ENCODE measurements around the gene MYO16.
"Not testable (repeated sequence)": the region's sequence is repeated elsewhere in the genome, so short reads cannot be mapped to it uniquely, and the experiment has no call there.

MYO16 gene

GRCh38 chr13:109217510-109217909 is 588.1 kb downstream of the MYO16 start:
- not testable (repeated sequence) for H3K4me3 Mint-ChIP-seq; H3K9me3 Mint-ChIP-seq; H3K4me1 Mint-ChIP-seq (ENCODE audit: low read depth); H3K27me3 Mint-ChIP-seq (ENCODE audit: low read depth); H3K27ac Mint-ChIP-seq; H3K36me3 Mint-ChIP-seq (ENCODE audit: low read depth)

- no peak overlapping the region for H3K4me3 Mint-ChIP-seq
- no peaks in the 10 kb centered on the region for H3K27me3 Mint-ChIP-seq (ENCODE audit: low read depth)
- H3K4me1 Mint-ChIP-seq (ENCODE audit: low read depth): no peaks in the 10 kb centered on the region
- no peak overlapping the region for H3K27ac Mint-ChIP-seq
- H3K9me3 Mint-ChIP-seq: peaks cover 3% of the 10 kb centered on the region
- no peaks in the 10 kb centered on the region for H3K36me3 Mint-ChIP-seq (ENCODE audit: low read depth)
Measured at GRCh38 chr13:109220631-109221030, 591.2 kb downstream of the MYO16 start.

DNA sequence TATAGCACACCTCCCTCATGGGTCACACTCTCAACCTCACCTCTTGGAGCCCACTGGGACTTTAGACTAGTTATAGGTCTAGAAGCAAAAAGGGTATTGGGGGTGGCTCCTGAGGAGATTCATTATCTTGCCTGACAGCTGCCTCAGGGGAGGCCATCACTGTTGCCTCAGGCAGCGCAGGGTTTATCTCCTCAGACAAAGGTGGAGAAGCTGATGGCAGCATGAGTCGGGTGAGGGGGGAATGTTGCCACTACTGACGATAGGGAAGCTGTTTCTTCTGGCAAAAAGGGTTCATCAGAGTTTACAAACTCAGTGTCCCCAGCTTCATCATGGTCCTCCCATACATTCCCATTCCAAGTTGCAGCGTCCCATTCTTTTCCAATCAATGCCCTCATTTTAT is 594.6 kb downstream of the MYO16 start:
- Mint-ChIP-seq H3K36me3 (ENCODE audit: low read depth) (no peaks in the 10 kb centered on the region), H3K9me3 (peaks cover 6% of the 10 kb centered on the region), H3K27me3 (ENCODE audit: low read depth) (no peaks in the 10 kb centered on the region), H3K4me1 (ENCODE audit: low read depth) (no peaks in the 10 kb centered on the region), H3K27ac (no peak overlapping the region), H3K4me3 (no peak overlapping the region)

- Mint-ChIP-seq H3K36me3 (ENCODE audit: low read depth) (no peaks in the 10 kb centered on the region), H3K27ac (no peak overlapping the region), H3K27me3 (ENCODE audit: low read depth) (no peaks in the 10 kb centered on the region), H3K4me1 (ENCODE audit: low read depth) (no peaks in the 10 kb centered on the region), H3K4me3 (no peak overlapping the region), H3K9me3 (peaks cover 20% of the 10 kb centered on the region)
Measured at GRCh38 chr13:109226631-109227030, 597.2 kb downstream of the MYO16 start.

- Mint-ChIP-seq H3K9me3 (peaks cover 20% of the 10 kb centered on the region), H3K27ac (no peak overlapping the region), H3K4me3 (no peak overlapping the region), H3K36me3 (ENCODE audit: low read depth) (no peaks in the 10 kb centered on the region), H3K4me1 (ENCODE audit: low read depth) (no peaks in the 10 kb centered on the region), H3K27me3 (ENCODE audit: low read depth) (no peaks in the 10 kb centered on the region)
Measured at GRCh38 chr13:109227344-109227940, 598.0 kb downstream of the MYO16 start.

DNA sequence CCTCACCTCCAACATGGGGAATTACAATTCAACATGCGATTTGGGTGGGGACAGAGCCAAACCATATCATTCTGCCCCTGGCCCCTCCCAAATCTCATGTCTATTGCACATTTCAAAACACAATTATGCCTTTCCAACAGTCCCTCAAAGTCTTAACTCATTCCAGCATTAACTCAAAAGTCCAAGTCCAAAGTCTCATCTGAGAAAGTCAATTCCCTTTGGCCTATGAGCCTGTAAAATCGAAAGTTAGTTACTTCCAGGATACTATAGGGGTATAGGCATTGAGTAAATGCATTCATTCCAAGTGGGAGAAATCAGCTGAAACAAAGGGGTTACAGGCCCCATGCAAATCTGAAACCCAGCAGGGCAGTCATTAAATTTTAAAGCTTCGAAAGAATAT is 598.8 kb downstream of the MYO16 start:
- no peaks in the 10 kb centered on the region for H3K4me1 Mint-ChIP-seq (ENCODE audit: low read depth)
- H3K36me3 Mint-ChIP-seq (ENCODE audit: low read depth): no peaks in the 10 kb centered on the region
- H3K9me3 Mint-ChIP-seq: peaks cover 20% of the 10 kb centered on the region
- H3K27me3 Mint-ChIP-seq (ENCODE audit: low read depth): no peaks in the 10 kb centered on the region
- H3K27ac Mint-ChIP-seq: no peak overlapping the region
- H3K4me3 Mint-ChIP-seq: no peak overlapping the region

DNA sequence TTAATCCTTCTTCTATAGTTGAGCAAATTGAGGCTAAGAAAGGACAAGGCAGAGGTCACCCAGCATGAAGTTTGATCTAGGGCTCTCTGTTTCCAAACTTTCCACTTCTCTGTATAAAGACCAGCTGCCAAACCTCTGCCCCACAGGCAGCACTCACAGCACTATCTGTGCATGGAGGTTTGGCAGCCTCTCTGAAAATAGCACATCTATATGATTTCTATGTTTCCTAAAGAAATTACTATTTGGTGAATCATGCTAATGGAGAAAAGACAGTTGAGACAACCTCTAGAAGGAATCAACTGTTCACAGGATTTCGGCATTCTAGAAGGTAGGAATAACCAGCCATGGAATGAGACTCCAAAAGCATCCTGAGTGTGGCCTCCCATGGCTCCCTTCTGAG is 602.5 kb downstream of the MYO16 start:
- H3K4me1 Mint-ChIP-seq (ENCODE audit: low read depth): no peaks in the 10 kb centered on the region
- no peak overlapping the region for H3K27ac Mint-ChIP-seq

DNA sequence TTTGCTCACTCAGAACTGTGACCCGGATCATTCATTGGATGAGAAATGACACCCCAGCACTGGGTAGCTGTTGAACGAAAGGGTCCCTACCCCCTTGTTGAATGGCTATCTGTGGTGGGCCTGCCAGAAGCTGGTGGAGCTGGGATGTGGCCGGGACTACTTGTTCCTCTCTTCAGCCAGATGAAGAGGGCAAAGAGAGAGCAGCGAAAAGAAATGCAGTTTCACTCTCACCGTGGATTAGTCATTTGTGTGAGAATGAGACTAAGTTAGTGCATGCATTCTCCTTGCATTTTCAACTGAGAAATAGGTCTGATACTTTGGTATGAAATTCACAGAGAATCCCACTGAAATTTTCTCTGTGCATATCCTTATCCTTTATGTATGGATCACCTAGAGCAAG is 603.9 kb downstream of the MYO16 start:
- Mint-ChIP-seq H3K4me1 (ENCODE audit: low read depth) (no peaks in the 10 kb centered on the region), H3K4me3 (no peak overlapping the region), H3K9me3 (peaks cover 13% of the 10 kb centered on the region), H3K27ac (no peak overlapping the region), H3K27me3 (ENCODE audit: low read depth) (no peaks in the 10 kb centered on the region), H3K36me3 (ENCODE audit: low read depth) (no peaks in the 10 kb centered on the region)

More for the DNA sequence above, 602.5 kb downstream of the MYO16 start:
- Mint-ChIP-seq H3K27me3 (ENCODE audit: low read depth) (no peaks in the 10 kb centered on the region), H3K36me3 (ENCODE audit: low read depth) (no peaks in the 10 kb centered on the region), H3K9me3 (peaks cover 13% of the 10 kb centered on the region), H3K4me3 (no peak overlapping the region)

GRCh38 chr13:109235901-109236300 is 606.5 kb downstream of the MYO16 start:
- Mint-ChIP-seq H3K4me3 (no peak overlapping the region), H3K4me1 (ENCODE audit: low read depth) (no peaks in the 10 kb centered on the region), H3K27ac (no peak overlapping the region), H3K36me3 (ENCODE audit: low read depth) (no peaks in the 10 kb centered on the region), H3K27me3 (ENCODE audit: low read depth) (no peaks in the 10 kb centered on the region), H3K9me3 (no peaks in the 10 kb centered on the region)

- Mint-ChIP-seq H3K27ac (no peak overlapping the region), H3K4me1 (ENCODE audit: low read depth) (no peaks in the 10 kb centered on the region), H3K9me3 (peaks cover 4% of the 10 kb centered on the region), H3K4me3 (no peak overlapping the region), H3K27me3 (ENCODE audit: low read depth) (no peaks in the 10 kb centered on the region), H3K36me3 (ENCODE audit: low read depth) (no peaks in the 10 kb centered on the region)
Measured at GRCh38 chr13:109241160-109241559, 611.7 kb downstream of the MYO16 start.

DNA sequence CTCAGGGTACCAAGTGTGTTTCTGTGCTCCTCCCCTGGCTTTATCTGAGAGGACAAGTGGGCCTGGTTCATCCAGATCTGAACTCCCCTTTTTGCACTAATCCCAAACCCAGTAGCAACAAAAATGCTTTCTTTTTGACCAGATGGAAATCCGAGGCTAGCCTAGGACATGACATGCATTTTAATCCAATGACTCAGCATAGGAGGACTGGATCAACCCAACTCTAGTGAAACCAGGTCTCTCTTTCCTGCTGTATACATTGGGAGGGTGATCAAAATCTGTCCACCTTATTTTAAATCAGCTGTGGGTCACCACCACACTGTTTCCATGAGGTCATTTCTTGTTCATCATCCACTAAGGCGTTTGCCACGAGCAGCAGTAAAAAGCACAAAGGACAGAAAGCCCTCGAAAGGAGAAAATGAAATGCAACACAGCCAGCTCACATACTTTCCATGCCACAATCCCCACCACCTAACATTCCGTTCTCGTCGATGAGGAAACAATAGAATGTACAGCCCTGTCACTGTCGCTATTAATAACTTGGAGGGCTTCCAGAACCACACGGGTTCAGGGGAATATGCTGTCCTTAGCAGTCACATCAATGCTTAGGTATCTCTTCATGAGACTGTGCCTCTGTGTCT is 614.0 kb downstream of the MYO16 start:
- no peaks in the 10 kb centered on the region for H3K36me3 Mint-ChIP-seq (ENCODE audit: low read depth)
- H3K9me3 Mint-ChIP-seq: peaks cover 4% of the 10 kb centered on the region
- no peaks in the 10 kb centered on the region for H3K27me3 Mint-ChIP-seq (ENCODE audit: low read depth)
- no peak overlapping the region for H3K27ac Mint-ChIP-seq
- H3K4me1 Mint-ChIP-seq (ENCODE audit: low read depth): no peaks in the 10 kb centered on the region
- no peak overlapping the region for H3K4me3 Mint-ChIP-seq

- H3K27me3 Mint-ChIP-seq (ENCODE audit: low read depth): no peaks in the 10 kb centered on the region
- H3K4me1 Mint-ChIP-seq (ENCODE audit: low read depth): no peaks in the 10 kb centered on the region
- H3K27ac Mint-ChIP-seq: no peak overlapping the region
- peaks cover 4% of the 10 kb centered on the region for H3K9me3 Mint-ChIP-seq
- no peaks in the 10 kb centered on the region for H3K36me3 Mint-ChIP-seq (ENCODE audit: low read depth)
- H3K4me3 Mint-ChIP-seq: no peak overlapping the region
Measured at GRCh38 chr13:109244566-109244965, 615.2 kb downstream of the MYO16 start.

GRCh38 chr13:109246001-109246400 is 616.6 kb downstream of the MYO16 start:
- H3K27ac Mint-ChIP-seq: no peak overlapping the region
- H3K4me3 Mint-ChIP-seq: no peak overlapping the region
- no peaks in the 10 kb centered on the region for H3K27me3 Mint-ChIP-seq (ENCODE audit: low read depth)

DNA sequence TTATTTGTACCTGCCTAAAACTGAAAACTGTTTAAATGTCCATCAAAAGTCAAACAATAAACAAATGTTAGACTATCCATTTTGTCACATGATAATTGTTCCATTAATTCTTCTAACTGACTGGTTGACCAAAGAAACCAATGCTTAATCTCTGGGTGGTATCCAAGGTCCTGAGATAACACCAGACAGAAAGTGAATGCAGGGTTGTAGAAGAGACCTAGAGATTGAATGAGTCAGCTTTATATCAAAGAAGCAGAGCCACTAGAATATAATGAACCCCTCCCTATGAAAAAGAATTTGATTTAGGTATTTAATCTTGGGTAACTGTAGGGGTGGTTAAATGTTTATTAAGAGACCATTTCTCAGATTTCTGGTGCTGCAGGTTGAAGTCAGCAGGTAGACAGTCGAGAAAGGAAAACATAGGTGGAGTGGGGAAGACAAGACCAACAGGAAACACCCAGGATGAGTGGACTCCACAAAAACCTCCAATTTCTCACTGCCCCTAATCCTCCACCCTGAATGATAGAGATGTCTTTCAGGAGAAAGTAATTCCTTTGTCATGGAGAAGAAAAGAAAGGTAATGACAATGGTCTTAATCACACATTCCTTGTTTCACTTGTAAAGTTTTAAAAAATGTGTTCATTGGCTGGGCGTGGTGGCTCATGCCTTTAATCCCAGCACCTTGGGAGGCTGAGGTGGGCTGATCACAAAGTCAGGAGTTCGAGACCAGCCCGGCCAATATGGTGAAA is 620.5 kb downstream of the MYO16 start:
- Mint-ChIP-seq H3K9me3 (peaks cover 4% of the 10 kb centered on the region), H3K4me1 (ENCODE audit: low read depth) (no peaks in the 10 kb centered on the region), H3K36me3 (ENCODE audit: low read depth) (no peaks in the 10 kb centered on the region), H3K27me3 (ENCODE audit: low read depth) (no peaks in the 10 kb centered on the region), H3K4me3 (no peak overlapping the region), H3K27ac (no peak overlapping the region)

More at GRCh38 chr13:109246001-109246400, 616.6 kb downstream of the MYO16 start:
- peaks cover 4% of the 10 kb centered on the region for H3K9me3 Mint-ChIP-seq
- no peaks in the 10 kb centered on the region for H3K36me3 Mint-ChIP-seq (ENCODE audit: low read depth)
- no peaks in the 10 kb centered on the region for H3K4me1 Mint-ChIP-seq (ENCODE audit: low read depth)

- H3K27ac Mint-ChIP-seq: no peak overlapping the region
- H3K9me3 Mint-ChIP-seq: no peaks in the 10 kb centered on the region
- no peaks in the 10 kb centered on the region for H3K27me3 Mint-ChIP-seq (ENCODE audit: low read depth)
- H3K4me3 Mint-ChIP-seq: no peak overlapping the region
- H3K36me3 Mint-ChIP-seq (ENCODE audit: low read depth): no peaks in the 10 kb centered on the region
- no peaks in the 10 kb centered on the region for H3K4me1 Mint-ChIP-seq (ENCODE audit: low read depth)
Measured at GRCh38 chr13:109251956-109252355, 622.5 kb downstream of the MYO16 start.

Measured in T-helper 1 cell treated with Interleukin-12 subunit alpha and Interleukin-12 subunit beta and Interleukin-4 antibody, amounts not matched to agents 30 μg/mL and 1 μg/mL, for 36 hours (primary cell).